ENCODE measurements around the gene CNGA1.
"Not testable (repeated sequence)": the region's sequence is repeated elsewhere in the genome, so short reads cannot be mapped to it uniquely, and the experiment has no call there.

CNGA1 gene

GRCh38 chr4:48031802-48032525 is 15.5 kb upstream of the CNGA1 start:
- no peak for DNase-seq (ENCODE audit: low read depth in 2 of 3, low spot score in 1 of 3)

GRCh38 chr4:48030470-48030869 is 14.0 kb upstream of the CNGA1 start:
- DNase-seq (ENCODE audit: low read depth in 2 of 3, low spot score in 1 of 3), result no peak

GRCh38 chr4:48028696-48029095 is 12.2 kb upstream of the CNGA1 start:
- no peak for DNase-seq (ENCODE audit: low read depth in 2 of 3, low spot score in 1 of 3)

DNA sequence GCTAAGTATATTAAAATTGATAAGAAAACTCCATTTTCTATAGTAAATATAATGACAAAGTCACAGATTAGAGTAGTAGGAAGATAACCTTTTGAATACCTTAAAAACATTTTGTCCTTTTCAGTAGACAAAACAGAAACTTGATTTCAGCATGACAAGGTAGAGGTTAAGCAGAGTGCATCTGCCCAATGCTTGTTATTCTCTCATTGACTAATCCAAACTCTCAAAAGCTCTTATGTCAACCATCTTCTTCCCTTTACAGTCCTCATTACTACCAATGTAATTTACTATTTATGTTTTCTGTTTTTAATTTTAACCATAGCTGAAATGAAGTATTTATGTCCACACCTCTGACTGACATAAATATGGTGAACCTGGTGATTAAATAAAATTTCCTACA is 11.2 kb upstream of the CNGA1 start:
- no peak for DNase-seq (ENCODE audit: low read depth in 2 of 3, low spot score in 1 of 3)

GRCh38 chr4:48025005-48025404 is 8.5 kb upstream of the CNGA1 start:
- DNase-seq (ENCODE audit: low read depth in 2 of 3, low spot score in 1 of 3), result no peak

GRCh38 chr4:48024522-48024921 is 8.0 kb upstream of the CNGA1 start:
- DNase-seq (ENCODE audit: low read depth in 2 of 3, low spot score in 1 of 3), result no peak

- no peak for DNase-seq (ENCODE audit: low read depth in 2 of 3, low spot score in 1 of 3)
These were observed 5.8 kb upstream of the CNGA1 start for GRCh38 chr4:48022192-48022799.

DNA sequence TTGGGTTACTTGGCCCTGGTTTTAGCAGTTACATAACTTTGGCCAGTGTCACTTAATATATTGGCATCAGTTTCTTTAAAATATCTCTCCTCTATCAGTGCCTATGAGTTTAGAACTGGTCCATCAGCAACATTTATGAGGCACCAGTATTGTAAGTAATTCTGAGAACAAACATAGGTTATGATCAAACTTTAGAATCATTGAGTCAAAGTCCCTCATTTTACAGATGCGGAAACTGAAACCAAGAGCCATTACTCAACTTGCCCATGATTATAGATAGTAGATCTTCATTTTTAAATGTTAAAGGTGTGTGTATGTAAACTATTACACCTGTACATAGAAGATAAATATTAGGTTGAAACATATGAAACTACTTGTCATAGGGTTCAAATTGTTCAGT is 4.6 kb upstream of the CNGA1 start:
- DNase-seq (ENCODE audit: low read depth in 2 of 3, low spot score in 1 of 3), result no peak

GRCh38 chr4:48018112-48018511 is 1.6 kb upstream of the CNGA1 start:
- DNase-seq (ENCODE audit: low read depth in 2 of 3, low spot score in 1 of 3), result no peak

DNA sequence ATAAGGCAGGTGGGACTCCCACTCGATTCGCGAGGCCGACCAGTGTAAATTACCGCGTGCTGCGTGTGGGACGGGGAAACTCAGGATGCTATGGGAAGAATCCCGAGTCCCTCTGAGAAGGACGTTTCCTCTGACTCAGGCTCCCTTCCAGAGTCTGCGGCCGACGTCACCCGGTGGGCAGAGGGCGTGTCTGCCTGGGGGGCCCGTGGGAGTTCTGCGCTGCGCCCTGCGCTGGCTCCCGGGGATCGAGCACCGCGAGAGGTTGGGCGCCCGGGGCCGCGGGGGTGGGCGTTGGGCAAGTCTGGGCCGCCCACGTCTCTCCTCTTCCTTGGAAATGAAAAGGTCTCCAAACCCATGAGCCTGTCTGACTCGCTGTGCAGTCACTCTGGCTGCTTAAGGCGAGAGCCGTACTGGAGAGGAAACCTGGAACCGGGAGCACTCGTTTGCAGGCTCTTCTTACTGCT is 659 bp upstream of the CNGA1 start:
- DNase-seq (ENCODE audit: low read depth in 2 of 3, low spot score in 1 of 3), result peak in 2 of 3 donors; percentile 29 to 35

GRCh38 chr4:48015678-48016077 is 803 bp downstream of the CNGA1 start:
- DNase-seq (ENCODE audit: low read depth in 2 of 3, low spot score in 1 of 3), result no peak

DNA sequence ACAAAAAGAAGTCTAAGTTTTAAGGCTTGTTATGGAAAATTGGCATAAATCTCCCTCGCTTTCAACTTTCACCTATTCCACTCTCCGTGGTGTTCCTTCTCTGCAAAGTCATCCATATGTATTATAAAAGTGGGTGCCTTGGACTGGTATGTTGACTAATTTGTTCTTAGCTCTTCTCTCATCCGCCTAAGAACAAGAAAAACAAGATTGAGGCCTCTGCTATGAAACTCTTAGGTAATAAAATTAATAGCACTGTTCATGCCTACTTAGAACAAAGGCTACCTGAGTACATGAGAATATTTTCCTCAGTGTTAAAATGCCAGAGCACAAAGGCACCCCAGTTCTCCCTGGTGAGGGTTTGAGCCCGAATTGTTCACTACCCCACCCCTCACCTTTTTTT is 1.3 kb downstream of the CNGA1 start:
- DNase-seq (ENCODE audit: low read depth in 2 of 3, low spot score in 1 of 3), result no peak

- no peak for DNase-seq (ENCODE audit: low read depth in 2 of 3, low spot score in 1 of 3)
These were observed 3.7 kb downstream of the CNGA1 start for GRCh38 chr4:48012824-48013223.

GRCh38 chr4:48011722-48012121 is 4.8 kb downstream of the CNGA1 start:
- no peak for DNase-seq (ENCODE audit: low read depth in 2 of 3, low spot score in 1 of 3)

- not testable (repeated sequence) for DNase-seq (ENCODE audit: low read depth in 2 of 3, low spot score in 1 of 3)
These were observed 5.6 kb downstream of the CNGA1 start for GRCh38 chr4:48010906-48011305.

DNA sequence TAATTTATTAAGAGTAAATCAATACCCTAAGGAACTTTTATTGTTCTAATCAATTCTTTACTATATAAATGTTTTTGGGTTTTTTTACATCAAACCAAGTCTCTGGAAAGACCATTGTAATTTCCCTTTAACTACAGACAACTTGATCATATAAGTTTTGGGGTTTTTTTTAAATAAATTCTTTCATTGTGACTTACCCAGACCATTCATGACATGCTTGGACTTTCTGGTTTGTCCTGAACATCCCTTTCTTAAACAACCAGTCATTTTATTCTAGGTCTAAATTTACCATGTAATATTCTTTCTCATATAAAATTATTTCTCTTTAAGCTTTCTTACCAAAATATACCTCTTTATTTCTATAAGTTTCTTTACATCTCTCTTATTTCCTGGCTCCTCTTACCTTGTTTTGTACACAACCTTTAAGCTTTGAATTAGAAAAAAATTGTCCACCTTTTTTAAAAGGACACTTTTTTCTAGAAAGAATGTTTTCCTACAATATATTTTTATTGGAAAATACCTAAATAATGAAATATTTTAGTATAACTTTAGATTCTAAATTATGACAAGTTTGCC is 8.4 kb downstream of the CNGA1 start:
- DNase-seq (ENCODE audit: low read depth in 2 of 3, low spot score in 1 of 3), result no peak

- DNase-seq (ENCODE audit: low read depth in 2 of 3, low spot score in 1 of 3), result no peak
These were observed 10.7 kb downstream of the CNGA1 start for GRCh38 chr4:48005781-48006180.

DNA sequence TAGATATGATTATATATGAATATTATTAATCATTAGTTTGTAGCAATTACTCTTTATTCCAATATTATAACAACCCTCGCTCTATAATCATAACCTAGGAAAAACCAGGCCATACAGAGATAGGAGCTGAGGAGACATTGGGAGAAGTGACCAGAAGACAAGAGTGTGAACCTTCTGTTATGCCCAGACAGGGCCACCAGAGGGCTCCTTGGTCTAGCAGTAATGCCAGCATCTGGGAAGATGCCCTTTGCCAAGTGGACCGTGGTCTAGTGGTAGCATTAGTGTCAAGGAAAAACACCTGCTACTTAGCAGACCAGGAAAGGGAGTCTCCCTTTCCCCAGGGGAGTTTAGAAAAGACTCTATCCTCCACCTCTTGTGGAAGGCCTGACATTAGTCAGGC is 12.9 kb downstream of the CNGA1 start:
- peak; percentile 2 to 41 (median 31) for DNase-seq (ENCODE audit: low read depth in 2 of 3, low spot score in 1 of 3)

- no peak for DNase-seq (ENCODE audit: low read depth in 2 of 3, low spot score in 1 of 3)
These were observed 14.2 kb downstream of the CNGA1 start for GRCh38 chr4:48002267-48002666.

GRCh38 chr4:47996021-47996420 is 20.5 kb downstream of the CNGA1 start:
- no peak for DNase-seq (ENCODE audit: low read depth in 2 of 3, low spot score in 1 of 3)

DNA sequence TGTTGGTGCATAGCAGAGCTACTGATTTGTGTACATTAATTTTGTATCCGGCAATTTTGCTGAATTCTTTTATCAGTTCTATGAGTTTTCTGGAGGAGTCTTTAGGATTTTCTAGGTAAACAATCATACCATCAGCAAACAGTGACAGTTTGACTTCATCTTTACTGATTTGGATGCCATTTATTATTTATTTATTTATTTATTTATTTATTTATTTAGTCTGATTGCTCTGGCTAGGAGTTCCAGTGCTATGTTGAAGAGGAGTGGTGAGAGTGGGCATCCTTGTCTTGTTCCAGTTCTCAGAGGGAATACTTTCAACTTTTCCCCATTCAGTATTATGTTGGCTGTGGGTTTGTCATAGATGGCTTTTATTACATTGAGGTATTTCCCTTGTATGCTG is 24.0 kb downstream of the CNGA1 start:
- not testable (repeated sequence) for DNase-seq (ENCODE audit: low read depth in 2 of 3, low spot score in 1 of 3)

- no peak for DNase-seq (ENCODE audit: low read depth in 2 of 3, low spot score in 1 of 3)
These were observed 26.3 kb downstream of the CNGA1 start for GRCh38 chr4:47990145-47990544.

- DNase-seq (ENCODE audit: low read depth in 2 of 3, low spot score in 1 of 3), result no peak
These were observed 41.9 kb downstream of the CNGA1 start for GRCh38 chr4:47974566-47974965.
